22Rv1 (cell line): ENCODE measurements around the gene VEGFA.

Experiments used
- CTCF ChIP-seq: fragments of 450-650 bp; IDR thresholded peaks from 2 replicates; pipeline ENCODE4 v1.5.1; 2017; ENCODE audit warnings: mild to moderate bottlenecking
- ZFX ChIP-seq: fragments of 450-650 bp; IDR thresholded peaks from 2 replicates; pipeline ENCODE4 v1.6.1; 2017; ENCODE audit warnings: antibody characterized with exemption, borderline replicate concordance

- TF ChIP-seq CTCF (no peak), ZFX (no peak)
These were observed 25.4 kb downstream of the VEGFA start for GRCh38 chr6:43795421-43795820.
